Measurements from ENCODE around the gene SKI.

Gene SKI

DNA sequence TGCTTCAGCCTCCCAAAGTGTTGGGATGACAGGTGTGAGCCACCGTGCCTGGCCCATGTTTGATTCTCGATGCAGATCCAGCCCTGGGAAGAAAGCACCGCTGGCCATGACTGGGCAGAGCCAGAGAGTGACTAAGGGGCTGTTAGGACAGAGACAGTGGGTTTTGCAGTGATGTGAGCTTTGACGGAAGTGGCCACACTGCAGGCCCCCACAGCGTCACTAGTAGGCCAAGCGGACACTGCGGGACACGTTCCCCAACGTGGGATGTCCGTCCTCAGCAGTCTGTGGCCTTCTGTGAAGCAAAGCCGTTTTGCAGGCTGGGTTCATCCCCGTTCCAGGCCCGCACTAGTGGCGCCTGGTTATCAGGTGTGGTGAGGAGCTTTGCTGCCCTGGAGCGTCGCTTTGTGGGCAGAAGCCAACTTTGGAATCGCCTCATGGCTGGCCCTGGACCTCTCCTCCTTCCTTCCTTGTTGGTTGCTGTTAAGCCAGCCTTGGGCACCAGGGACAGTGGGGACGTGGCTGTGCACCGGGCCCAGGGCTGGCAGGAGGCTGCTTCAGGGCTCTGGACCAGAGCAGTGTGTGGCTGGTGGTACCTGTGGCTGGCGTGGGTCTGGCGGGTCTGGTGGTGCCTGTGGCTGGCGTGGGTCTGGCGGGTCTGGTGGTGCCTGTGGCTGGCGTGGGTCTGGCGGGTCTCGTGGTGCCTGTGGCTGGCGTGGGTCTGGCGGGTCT lies 41.2 kb downstream of the SKI start:
- DNase-seq (ENCODE audit: low spot score), result no peak
- peak overlapping the region in 1 of 2 donors; percentile 77 for H3K27ac ChIP-seq
- TF ChIP-seq, protein P1, sequence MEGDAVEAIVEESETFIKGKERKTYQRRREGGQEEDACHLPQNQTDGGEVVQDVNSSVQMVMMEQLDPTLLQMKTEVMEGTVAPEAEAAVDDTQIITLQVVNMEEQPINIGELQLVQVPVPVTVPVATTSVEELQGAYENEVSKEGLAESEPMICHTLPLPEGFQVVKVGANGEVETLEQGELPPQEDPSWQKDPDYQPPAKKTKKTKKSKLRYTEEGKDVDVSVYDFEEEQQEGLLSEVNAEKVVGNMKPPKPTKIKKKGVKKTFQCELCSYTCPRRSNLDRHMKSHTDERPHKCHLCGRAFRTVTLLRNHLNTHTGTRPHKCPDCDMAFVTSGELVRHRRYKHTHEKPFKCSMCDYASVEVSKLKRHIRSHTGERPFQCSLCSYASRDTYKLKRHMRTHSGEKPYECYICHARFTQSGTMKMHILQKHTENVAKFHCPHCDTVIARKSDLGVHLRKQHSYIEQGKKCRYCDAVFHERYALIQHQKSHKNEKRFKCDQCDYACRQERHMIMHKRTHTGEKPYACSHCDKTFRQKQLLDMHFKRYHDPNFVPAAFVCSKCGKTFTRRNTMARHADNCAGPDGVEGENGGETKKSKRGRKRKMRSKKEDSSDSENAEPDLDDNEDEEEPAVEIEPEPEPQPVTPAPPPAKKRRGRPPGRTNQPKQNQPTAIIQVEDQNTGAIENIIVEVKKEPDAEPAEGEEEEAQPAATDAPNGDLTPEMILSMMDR (IDR thresholded peaks at IDR 0.05), result no peak
- H3K4me3 ChIP-seq, result no peak overlapping the region

DNA sequence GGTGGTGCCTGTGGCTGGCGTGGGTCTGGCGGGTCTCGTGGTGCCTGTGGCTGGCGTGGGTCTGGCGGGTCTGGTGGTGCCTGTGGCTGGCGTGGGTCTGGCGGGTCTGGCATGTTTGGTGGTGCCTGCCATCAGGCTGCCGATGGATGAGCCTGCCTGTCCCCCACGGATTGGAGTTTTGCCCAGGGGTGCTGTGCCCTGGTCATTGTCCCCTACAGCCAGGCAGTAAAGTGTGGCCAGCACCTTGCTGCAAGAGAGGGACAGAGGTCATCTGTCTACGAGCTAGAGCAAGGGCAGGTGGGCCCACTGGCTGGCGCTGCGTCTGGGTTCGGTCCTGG lies 41.8 kb downstream of the SKI start:
- DNase-seq (ENCODE audit: low spot score), result no peak
- TF ChIP-seq, protein P1 (IDR thresholded peaks at IDR 0.05), result no peak
- H3K27ac ChIP-seq, result peak overlapping the region; percentile 4 to 77
- peak overlapping the region; percentile 60 for H3K4me3 ChIP-seq

DNA sequence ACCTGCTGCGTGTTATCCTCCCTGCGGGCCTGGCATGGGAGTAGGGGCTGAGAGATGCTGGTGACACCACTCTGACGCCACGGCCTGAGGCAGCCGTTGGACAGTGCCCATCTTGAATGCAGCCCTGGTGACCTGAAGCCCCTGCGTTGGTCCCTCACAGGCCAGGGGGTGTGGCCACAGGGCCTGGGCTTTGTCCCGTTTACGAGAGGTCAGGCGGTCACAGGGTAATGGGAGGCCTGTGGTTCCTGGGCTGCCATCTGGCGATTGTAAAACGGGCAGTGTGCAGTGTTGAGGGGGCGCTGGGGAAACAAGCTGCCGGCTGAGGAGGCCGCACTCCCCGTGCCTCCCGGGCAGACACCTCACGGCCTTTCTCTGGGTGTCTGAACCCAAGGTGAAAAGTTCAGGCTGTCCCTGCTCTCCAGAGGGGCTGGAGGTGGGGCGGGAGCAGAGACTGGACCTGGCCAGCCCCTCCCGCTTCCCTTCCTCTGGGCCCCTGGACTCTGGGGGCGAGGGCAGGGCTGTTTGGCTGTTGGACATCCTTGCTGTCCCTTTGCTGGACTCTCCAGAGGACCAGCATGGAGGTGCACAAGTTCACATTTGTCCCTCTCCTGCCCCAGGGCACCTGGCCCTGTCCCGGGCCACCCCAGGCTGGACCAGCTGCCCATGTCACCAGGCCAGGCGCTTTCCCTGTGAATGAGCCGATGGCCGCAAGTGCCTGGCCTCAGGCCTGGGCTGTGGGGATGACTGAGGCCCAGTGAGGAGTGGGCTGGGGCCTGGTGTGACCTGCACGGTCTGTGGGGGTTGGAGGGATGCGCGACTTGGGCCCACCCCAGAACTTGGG lies 42.4 kb downstream of the SKI start:
- H3K27ac ChIP-seq, result peak overlapping the region; percentile 4 to 77
- TF ChIP-seq, protein P1 (IDR thresholded peaks at IDR 0.05), result no peak
- peak overlapping the region; percentile 60 for H3K4me3 ChIP-seq
- DNase-seq (ENCODE audit: low spot score), result no peak

DNA sequence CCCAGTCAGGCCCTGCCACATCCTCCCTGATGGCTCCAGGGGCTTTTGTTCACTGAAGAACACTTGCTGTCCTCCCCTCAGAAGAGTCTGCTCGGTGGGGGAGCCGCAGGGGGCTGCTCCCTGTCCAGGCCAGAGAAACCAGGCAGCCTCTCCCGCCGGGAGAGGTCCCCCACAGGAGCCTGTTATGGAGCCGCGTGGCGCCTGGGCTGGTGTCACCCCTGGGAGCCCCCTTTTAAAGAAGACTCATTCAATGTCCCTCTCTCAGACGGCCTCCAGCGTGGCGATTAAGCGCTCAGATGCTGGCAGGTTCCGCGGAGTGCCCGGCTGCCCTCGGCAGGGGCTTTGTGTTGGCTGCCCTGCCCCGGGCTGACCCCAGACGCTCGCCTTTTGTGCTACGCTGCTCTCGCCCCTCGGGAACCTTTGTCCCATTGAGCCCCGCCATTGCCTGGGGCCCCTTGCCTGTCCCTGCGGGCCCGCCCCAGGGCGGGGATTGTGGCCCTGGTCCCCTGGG lies 43.1 kb downstream of the SKI start:
- DNase-seq (ENCODE audit: low spot score), result no peak
- Histone ChIP-seq H3K4me3 (peak overlapping the region; percentile 60), H3K27ac (peak overlapping the region; percentile 4 to 77)
- TF ChIP-seq, protein P1 (IDR thresholded peaks at IDR 0.05), result no peak

DNA sequence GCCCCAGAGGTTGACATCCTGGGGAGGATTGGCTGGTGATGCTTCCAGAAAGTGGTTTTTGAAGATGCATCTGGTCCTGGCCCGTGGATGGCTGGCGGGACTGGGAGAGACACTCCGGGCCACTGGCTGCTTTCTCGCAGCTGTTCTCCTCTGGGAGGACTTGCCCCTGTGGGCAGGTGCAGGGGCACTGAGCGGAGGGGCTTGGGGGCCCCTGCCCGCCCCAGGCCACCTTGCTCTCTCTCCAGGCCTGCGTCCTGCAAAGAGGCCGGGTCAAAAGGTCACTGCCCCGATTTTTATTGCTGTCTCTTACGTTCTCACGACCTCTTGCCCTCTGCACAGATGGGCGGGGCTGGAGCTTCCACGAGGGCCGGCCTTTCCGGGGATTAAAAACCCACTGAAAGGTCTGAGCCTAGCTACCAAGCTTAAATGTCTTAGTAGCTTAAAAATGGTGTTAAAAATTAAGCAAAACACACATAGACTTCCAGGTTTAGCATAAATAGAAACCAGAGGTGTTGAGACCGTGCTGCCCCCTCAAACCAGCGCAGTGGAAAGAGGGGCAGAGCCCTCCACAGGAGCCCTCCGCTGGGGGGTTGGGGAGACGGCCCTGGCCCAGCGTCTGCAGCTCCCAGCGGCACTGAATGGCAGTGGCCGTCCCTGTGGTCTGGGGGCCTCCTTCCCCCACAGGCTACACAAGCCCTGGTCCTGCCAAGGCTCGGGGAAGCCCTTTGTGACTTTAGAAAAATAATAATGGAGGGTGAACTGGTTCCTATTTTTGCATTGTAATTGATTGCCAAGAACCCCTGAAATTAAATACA lies 43.9 kb downstream of the SKI start:
- DNase-seq (ENCODE audit: low spot score), result no peak
- Histone ChIP-seq H3K27ac (peak overlapping the region; percentile 12 to 77), H3K4me3 (peak overlapping the region; percentile 60)
- TF ChIP-seq, protein P1 (IDR thresholded peaks at IDR 0.05), result no peak

DNA sequence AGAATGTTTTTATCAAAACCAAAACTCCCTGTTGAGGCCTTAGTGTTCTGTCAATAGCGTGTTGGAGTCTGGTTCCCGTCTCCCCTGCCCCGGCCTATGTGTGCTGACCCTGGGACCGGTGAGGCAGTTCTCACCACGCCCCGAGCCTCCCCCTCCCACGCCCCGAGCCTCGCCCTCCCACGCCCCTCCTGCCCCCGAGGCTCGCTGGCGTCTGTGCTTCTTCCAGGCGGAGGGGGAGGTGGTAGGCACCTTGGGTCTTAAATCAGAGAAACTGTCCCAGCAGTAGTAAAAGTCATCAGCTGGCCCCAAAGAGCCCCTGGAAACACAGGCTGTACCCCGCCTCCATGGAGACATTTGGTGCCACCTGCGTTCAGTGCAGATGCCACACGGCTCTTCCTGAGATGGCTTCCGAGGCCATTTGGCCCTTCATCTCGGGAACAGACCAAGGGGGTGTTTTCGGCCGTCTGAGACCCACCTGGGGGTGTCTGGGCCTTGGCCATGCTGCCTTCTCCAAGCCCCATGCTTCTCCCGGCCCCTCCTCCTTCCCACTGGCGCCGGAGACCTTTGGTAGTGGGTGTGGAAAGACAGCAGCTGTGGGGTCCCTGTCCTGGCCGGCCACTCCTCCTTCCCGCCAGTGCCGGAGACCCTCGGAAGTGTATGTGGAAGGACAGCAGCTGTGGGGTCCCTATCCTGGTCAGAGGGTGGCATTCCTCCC lies 44.7 kb downstream of the SKI start:
- no peak for DNase-seq (ENCODE audit: low spot score)
- TF ChIP-seq, protein P1 (IDR thresholded peaks at IDR 0.05), result no peak
- Histone ChIP-seq H3K27ac (peak overlapping the region; percentile 12 to 77), H3K4me3 (peak overlapping the region; percentile 45)
